ENCODE results near the gene ZBTB11.
"Not testable (repeated sequence)": the region's sequence is repeated elsewhere in the genome, so short reads cannot be mapped to it uniquely, and the experiment has no call there.

ZBTB11 gene

DNA sequence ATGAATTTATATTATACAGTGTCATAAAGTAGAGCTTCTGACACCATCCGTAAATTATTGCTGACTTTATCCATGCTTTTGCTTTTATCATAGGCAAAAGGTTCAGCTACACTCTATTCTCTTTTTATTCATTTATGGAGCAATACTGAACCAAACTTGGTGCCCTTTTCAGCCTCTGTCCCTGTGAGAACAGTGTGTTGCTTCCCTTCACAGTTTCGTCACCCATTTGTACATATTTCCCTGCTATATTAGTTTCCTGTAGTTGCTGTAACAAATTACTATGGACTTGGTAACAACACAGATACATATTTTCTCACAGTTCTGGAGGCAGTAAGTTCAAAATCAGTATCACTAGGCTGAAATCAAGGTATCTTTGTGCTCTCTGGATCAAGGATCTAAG, 12.4 kb upstream of the ZBTB11 start:
- DNase-seq = no peak

DNA sequence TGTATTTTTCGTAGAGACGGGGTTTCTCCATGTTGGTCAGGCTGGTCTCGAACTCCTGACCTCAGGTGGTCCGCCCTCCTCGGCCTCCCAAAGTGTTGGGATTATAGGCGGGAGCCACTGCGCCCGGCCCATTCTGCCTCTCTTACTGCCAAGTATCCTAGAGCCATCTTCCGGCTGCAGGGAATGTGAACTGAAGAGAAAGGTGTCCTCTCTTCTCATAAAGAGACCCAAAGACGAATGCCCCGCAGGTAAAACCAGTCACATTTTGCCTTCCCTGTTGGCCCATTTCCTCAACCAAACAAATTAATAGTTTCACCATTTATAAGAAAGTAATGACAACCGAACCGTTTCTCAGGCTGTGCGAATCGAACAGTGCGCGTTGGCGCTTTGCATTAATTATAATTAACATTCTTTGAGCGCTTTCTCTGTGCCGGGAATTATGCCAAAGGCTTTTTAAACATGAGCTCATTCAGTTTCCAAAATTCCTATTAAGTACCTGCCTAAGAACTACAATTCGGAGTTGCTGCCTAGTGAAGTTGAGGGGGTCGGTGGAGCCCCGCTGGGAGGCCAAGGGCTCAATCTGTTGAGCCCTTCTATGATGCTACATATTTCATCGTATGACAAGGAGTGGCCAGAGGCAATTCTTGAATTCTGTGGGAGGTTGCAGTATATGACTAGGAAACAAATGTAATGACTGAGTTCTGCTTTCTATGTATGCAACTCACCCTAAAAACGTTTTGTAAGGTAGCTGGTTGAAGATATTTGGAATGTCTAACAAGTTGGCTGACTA, 10.4 kb upstream of the ZBTB11 start:
- no peak for DNase-seq

DNA sequence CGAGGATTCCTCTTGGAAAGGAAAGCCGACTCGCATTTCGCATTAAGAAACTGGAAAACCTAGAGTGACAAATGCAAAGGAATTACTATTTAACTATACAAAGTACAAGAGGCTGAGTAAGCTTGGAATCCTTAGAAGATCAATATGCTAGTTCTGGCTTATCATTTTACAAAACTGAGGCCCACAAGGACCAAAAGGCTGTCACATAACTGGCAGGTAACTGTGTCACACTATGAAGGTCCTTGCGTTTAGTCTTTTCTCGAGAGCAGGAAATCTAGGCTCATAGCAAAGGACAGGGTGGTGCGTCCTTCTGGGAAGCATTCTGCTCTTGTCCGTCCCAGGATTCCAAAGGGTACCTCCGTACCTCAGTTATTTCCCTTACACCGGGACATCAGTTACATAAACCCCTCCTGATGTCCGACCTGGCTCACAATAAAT, 9.0 kb upstream of the ZBTB11 start:
- DNase-seq = no peak

DNA sequence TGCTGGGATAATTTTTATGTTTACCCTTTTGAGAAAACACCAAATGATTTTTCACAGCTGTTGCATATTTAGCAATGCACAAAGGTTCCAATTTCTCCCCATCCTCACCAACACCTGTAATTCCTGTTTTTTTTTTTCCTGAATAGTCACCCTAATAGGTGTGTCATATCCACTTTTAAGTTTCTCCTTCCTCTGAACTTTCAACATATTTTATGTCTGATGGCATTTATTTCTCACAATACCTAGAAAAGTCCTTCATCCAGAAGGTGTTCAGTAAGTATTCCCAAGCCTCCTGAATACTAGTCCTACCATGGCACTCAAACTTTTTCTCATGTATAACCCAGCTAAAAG, 8.1 kb upstream of the ZBTB11 start:
- no peak for DNase-seq

DNA sequence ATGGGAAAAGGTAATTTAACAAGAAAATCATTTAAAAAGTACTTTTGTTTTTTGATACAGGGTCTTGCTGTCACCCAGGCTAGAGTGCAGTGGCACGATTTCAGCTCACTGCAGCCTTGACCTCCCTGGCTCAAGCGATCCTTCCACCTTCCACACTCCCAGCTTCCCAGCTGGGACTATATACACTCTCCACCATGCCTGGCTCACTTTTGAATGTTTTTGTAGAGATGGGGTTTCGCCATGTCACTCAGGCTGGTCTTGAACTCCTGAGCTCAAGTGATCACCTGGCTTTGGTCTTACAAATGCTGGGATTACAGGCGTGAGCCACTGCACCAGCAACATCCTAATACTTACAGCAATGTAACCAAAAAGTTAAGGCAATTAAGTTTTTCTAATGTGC, 3.5 kb upstream of the ZBTB11 start:
- DNase-seq = no peak

DNA sequence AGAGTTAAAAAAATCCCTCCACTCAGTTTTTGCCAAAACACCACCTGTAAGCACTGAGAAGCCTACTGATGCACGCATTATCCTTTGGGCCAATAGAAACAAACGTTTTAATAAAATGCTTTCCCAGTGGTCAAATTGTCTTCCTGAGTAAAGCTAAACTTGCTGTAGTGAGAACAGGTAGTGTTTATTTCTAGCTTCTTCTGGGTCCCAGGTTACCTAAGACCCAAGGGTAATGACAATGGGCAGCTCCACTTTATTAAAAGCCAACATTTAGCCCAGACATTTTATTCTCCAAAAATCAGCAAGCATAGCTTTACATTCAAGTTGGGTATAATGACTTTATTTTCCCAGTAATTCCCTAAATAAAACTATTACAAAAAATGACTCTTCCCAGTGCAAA, 1.9 kb upstream of the ZBTB11 start:
- DNase-seq = not testable (repeated sequence)

DNA sequence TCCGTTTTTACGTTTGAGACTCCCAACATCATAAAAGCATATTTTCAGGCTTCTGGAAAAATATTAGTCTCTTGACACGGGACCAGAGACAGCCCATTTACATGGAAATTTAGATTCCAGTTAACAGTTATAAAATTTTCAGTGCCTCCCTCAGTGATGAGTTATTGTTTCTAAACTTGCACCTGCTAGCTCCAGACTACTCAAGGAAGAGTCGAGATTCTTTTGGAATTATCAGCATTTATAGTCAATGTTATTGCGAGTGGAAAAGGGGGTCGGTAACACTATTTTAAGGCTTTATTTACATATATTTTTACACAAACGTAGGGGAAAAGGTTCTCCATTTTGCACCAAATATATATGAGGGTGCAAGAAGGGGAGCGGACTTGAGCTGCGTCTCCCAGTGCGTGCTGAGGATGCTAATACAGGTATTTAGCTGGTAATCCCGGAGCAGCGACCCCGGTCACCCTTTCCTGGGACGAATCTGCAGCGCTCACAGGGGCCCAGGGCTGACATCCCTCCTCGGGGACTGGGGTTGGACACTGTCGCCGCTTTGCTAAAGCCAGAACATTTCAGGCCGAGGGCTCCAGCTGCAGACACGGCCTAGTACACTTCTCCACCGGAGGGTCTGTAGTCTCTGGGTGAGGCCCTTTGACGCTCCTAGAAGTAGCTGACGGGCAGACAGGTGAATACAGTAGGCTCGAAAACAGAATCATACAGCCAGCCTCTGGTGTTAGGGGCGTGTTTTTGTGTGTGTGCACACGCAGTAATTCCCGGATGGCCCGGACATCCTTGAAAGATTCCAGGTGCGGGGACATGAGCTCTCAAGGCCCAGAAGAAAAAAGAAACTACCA, 729 bp upstream of the ZBTB11 start:
- DNase-seq = no peak

DNA sequence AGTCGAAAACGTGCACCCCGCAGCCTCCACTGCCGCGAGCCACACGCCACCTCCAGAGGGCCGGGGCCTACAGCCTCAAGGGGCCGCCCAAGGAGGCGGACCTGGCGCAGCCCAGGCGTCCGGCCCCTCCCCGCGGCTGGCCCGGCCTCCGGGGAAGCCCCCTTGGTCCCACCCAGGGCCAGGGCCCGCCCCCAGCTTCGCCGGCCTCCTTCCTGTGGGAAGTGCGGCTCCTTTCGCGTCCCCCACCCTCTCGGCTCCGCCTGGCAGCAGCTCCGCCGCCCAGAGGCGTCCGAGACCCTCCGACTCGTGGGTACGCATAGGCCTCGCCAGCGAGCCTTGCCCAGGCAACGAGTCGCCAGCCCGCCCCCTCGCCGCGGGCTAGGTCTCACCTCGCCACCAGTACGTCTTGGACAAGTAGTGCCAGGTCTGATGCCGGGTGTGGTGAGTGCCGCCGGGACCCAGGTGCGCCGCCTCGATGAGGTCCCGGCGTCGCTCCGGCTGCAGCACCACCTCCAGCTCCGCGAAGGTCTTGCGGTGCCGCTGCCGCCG, 642 bp downstream of the ZBTB11 start:
- DNase-seq = peak; percentile 92

DNA sequence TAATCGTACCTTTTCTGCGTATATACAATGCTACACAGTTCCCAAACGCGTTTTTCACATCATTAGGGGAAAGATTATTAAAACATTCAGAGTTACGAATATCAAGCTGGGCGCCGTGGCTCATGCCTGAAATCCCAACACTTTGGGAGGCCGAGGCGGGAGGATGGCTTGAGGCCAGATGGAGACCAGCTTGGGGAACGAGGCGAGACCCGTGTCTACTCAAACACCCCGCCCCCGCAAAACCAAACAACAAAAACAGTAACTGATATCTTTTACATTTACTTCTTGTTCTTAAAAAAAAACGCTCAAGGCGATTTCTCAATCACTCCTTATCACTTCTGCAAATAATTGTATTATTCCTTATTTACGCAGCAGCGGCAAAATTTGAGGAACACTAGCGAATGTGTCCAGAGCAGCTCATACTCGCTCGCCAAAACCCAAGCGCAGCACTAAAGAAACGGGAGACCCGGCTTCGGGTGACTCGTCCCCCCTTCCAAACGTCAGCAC, 1.2 kb downstream of the ZBTB11 start:
- no peak for DNase-seq

DNA sequence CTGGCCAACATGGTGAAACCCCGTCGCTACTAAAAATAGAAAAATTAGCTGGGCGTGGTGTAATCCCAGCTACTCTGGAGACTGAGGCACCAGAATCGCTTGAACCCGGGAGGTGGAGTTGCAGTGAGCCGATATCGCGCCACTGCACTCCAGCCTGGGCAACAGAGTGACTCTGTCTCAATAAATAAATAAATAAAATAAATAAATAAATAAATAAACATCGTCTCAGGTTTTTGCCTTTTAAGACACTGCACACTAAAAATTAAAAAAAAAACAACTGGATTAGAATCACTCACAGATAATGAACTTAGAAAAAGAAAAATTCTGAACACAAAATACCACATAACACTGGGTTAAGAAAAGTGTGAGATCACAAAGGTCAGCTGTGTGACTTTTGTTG, 2.4 kb downstream of the ZBTB11 start:
- DNase-seq = no peak

DNA sequence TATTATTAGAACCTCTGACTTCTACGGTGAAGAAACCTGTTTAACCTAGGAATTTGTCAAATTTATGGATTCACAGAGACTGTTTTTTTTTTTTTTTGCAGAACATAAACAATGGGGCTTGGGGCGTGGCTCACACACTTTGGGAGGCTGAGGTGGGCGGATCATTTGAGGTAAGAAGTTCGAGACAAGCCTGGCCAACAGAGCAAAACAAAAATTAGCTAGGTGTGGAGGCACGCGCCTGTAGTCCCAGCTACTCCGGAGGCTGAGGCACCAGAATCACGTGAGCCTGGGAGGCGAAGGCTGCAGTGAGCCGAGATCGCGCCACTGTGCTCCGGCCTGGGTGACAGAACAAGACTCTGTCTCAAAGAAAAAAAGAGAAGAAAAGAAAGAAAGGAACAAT, 3.0 kb downstream of the ZBTB11 start:
- no peak for DNase-seq

DNA sequence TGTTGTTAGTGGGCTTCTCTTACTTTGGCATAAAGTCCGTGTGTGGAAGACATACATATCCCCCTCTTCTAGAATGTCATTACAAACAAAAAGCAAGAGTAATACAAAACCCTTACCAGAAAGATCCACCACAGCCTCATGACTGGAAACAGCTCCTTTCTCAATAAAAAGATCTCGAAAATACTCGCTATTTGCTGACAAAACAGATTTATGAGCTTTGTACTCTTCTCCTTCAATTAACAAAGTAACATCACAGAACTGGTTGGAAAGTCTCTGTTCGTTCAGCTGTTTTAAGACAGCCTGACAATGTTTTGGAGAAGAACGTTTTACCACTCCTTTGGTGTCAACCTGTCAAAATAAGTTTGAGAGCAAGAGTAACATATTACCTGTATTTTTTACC, 5.9 kb downstream of the ZBTB11 start:
- DNase-seq = no peak

DNA sequence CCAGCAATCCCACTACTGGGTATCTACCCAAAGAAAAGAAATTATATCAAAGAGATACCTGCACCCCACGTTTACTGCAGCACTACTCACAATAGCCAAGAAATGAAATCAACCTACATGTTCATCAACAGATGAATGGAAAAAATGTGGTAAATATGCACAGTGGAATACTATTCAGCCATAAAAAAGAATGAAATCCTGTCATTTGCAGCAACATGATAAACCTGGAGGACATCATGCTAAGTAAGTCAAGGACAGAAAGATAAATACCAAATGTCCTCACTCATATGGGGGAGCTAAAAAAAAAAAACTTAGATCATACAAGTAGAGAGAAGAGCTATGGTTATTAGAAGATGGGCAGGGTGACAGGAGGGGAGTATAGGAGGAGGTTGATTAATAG, 9.1 kb downstream of the ZBTB11 start:
- no peak for DNase-seq

DNA sequence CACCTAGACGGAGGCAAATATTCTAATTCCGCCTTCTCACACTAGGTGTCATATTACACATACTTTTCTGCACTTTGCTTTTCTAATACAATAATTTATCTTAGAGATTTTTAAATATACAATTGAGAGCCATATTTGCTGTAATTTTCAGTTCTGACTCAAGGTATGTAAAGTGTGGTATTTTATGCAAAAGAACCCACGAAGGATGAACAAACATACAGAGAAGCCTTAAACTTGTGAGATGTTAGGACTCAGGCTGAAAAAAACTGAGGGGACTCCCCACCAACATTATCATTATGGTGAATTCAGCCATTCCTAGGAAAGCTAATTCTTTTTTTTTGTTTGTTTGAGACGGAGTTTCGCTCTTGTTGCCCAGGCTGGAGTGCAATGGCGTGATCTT, 9.6 kb downstream of the ZBTB11 start:
- DNase-seq = no peak

DNA sequence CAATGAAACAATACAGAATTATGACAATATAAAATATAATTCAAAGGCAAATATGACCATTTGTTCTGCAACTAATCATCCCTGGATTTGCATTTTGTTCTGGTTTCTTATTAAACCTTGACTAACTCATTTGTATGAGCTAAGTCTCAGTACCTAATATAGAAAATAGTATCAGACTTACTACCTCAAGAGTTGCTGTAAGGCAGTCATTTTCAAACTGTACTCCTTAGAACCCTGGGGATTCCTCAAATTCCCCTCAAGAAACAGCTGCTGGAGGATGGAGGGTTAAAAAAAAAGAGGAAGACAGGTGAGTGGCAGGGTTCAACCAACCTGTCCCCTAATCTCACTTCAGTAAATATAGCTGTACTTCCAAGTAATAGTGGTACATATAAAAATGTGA, 11.1 kb downstream of the ZBTB11 start:
- no peak for DNase-seq

DNA sequence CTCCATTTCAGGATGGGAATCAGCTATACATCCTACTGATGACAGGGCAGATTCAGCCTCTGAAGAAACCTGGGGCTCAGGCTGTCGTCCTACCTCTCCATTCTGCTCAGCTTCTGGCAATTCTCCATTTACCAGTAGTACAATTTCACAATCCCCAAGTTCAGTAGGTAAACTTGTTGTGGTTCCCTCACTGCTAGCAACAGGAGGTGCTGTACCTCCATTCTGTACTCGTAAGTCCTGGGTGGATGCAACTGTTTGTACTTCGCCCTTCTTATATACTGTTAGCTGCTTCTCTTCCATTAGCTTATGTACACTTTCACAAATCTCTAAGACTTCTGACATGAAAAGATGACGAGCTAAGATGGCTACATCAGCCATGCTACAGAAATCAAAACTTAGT, 11.6 kb downstream of the ZBTB11 start:
- no peak for DNase-seq

DNA sequence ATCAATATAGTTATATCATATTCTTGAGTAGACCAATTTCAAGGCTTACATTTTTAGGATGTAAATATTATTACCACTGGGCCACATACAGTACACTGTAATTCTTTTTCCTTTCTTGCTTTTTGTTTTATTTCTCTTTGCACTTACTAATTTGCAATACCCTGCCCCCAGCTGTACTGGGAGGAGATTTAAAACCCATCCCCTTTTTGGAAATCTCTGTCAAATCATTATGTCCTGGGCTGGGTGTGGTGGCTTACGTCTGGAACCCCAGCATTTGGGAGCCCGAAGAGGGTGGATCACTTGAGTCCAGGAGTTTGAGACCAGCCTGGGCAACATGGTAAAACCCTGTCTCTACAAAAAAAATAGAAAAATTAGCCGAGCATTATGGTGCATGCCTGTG, 16.2 kb downstream of the ZBTB11 start:
- DNase-seq = no peak

DNA sequence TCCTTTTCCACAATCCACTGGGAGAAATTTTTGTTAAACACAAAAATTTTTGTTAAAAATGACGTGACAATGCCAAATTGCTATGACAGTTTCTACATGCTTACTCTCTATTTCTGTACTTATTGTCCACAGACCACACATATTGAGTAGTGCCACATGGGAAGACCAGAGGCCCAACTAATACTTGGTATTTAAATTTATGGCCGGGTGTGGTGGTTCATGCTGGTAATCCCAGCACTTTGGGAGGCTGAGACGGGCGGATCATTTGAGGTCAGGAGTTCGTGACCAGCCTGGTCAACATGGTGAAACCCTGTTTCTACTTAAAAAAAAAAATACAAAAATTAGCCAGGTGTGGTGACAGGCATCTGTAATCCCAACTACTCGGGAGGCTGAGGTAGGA, 20.3 kb downstream of the ZBTB11 start:
- no peak for DNase-seq

DNA sequence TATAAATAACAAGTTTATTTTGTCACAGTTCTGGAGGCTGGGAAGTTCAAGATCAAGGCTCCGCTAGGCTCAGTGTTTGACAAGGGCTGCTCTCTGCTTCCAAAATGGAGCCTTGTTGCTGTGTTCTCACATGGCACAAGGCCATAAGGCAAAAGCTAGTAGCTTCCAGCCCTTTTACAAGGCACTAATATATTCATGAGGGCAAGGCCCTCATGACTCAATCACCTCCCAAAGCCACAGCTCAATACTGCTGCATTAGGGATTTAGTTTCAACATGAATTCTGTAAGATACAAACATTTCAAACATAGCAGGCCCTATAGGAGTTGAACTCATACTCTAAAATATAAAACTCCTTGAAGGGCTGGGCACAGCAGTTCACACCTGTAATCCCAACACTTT, 30.2 kb downstream of the ZBTB11 start:
- no peak for DNase-seq

DNA sequence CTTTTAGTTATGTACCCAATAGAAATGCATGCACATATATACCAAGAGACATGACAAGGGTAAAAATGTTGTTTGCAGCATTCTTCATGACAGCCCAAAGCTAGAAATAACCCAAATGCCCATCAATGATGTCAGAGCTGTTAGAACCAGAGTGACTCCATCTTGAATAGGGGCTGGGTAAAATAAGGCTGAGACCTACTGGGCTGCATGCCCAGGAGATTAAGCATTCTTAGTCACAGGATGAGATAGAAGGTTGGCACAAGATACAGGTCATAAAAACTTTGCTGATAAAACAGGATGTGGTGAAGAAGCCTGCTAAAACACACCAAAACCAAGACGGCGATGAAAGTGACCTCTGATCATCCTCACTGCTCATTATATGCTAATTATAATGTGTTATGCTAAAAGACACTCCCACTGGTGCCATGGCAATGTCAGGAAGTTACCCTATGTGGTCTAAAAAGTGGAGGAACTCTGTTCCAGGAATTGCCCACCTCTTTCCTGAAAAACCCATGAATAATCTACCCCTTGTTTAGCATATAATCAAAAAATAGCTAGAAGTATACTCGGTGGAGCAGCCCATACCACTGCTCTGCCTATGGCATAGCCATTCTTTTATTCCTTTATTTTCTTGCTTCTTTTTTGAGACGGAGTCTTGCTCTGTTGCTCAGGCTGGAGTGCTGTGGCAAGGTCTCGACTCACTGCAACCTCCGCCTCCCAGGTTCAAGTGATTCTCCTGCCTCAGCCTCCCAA, 32.9 kb downstream of the ZBTB11 start:
- peak; percentile 9 for DNase-seq

DNA sequence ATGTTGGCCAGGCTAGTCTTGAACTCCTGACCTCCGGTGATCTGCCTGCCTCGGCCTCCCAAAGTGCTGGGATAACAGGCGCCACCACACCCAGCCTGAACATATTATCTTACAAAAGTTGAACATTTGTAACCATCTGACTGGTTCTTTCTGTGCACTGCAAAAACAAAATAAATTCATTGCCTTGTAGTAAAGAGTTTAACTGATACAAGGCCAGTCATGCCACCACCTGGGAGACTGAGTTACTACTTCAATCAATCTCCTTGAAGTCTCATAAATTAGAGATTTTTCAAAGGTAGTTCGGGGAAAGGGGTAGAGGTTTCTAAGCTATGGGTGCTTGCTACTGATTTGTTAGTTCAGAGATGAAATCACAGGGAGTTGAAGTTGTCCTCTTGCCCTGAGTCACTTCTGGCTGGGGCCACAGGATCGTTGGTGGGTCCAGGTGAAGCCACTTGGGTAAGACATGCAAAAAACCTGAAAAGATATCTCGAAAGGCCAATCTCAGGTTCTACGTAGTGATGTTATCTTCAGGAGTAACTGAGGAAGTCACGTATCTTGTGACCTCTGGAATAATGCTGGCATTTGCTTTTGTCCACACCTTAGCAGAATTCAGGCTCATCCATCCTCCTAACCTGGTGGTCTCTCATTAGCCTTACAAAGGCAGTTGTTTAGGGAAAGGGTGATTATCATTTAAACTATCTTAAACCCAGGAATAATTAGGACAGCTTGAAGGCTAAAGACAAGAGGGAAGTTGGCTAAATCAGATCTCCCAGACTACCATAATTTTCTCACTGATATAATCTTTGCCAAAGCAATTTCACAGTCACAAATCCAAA, 33.7 kb downstream of the ZBTB11 start:
- no peak for DNase-seq

DNA sequence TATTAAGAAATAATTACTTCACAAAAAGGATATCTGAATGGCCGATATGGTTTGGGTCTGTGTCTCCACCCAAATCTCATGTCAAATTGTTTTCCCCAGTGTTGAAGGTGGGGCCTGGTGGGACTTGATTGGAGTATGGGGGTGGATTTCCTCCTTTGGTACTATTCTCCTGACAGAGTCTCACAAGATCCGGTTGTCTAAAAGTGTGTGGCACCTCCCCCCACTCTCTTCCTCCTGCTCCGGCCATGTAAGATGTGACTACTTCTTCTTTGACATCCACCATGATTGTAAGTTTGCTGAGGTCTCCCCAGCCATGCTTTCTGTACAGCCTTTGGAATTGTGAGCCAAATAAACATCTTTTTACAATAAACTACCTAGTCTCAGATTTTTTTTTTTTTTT, 34.5 kb downstream of the ZBTB11 start:
- DNase-seq = no peak

Data from effector CD4-positive, alpha-beta T cell (primary cell).